LNCaP clone FGC (cell line): ENCODE data around the gene MAGOH.

Experiments
- DNase-seq: peaks from one replicate; pipeline ENCODE4 v3.0.0-alpha.2; 2011; ENCODE audit warnings: low read depth
- H3K4me3 ChIP-seq: 2 replicates; pipeline ENCODE4 v1.5.1; 2011; ENCODE audit warnings: mild to moderate bottlenecking, low read depth, low read length, control low read depth
- TF ChIP-seq, protein P1 (sequence below): IDR thresholded peaks from 2 replicates; pipeline ENCODE4 v1.5.1; 2012; ENCODE audit warnings: mild to moderate bottlenecking; ENCODE audit not compliant: control insufficient read depth, insufficient read depth; ENCODE audit errors: extremely low read depth

MAGOH gene

DNA sequence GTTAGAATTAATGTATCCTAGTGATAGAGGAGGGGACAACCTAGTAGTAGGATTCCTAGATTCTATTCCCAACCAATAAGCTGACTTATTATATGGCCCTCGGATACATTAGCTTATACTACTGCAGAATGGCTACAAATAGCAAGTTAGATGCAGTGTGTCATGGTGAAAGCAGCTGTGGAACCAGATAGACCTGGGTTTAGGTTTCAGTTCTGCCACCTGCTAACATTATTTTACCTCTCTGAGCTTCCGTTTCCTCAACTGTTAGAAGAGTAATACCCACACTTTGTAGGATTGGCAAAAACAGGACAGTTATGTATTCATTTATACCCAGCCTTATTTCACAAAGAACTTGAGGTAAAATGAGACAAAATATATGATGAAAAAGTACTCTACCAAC lies 21.6 kb upstream of the MAGOH start:
- H3K4me3 ChIP-seq, result no peak overlapping the region
- TF ChIP-seq, protein P1, sequence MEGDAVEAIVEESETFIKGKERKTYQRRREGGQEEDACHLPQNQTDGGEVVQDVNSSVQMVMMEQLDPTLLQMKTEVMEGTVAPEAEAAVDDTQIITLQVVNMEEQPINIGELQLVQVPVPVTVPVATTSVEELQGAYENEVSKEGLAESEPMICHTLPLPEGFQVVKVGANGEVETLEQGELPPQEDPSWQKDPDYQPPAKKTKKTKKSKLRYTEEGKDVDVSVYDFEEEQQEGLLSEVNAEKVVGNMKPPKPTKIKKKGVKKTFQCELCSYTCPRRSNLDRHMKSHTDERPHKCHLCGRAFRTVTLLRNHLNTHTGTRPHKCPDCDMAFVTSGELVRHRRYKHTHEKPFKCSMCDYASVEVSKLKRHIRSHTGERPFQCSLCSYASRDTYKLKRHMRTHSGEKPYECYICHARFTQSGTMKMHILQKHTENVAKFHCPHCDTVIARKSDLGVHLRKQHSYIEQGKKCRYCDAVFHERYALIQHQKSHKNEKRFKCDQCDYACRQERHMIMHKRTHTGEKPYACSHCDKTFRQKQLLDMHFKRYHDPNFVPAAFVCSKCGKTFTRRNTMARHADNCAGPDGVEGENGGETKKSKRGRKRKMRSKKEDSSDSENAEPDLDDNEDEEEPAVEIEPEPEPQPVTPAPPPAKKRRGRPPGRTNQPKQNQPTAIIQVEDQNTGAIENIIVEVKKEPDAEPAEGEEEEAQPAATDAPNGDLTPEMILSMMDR, result no peak
- DNase-seq, result no peak

DNA sequence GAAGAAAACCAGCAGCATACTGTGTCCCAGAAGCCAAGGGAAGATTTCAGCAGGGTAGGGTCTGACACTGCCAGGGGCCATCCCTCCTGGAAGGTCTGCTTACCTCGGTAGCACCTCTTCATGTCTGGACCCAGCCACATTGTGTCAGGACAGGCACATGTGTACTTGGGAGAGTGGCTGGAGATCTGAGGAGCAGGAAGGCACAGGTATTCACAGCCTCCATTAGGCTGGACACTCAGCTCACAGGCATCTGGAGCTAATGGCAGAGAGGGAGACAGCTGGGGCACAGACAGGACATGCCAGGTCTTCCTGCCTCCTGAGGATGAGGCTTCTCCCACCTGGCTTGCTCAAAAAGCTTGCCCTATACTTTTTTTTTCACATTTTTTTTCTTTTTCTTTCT lies 19.9 kb upstream of the MAGOH start:
- H3K4me3 ChIP-seq, result no peak overlapping the region
- TF ChIP-seq, protein P1, result no peak
- no peak for DNase-seq

DNA sequence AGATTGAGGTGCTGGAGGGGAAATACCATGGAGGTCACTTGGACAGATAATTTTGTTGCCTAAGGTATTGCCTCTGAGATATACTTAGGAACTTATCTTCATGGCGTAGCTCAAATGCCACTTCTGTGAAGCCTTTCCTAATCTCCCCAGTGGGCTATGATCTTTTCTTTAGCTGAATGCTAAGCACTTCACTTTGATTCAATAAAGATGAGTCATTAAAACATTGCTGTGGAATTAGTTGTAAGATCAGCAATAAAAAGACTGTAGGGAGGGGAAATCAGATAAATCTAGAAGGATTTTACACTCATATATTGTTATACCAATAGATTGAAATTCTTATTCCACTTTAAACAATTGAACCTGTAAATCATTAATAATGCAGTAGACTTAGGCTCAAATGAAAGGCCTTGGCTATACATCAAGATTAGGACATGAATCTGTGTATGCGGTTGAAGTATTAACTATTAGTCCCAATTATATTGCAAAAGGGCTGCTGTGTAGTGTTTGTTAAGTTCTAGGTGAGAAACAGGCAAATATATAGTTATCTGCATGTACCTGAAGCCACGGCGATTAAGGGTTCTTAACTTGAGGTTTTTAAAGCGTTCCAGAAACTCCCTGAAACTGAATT lies 19.2 kb upstream of the MAGOH start:
- no peak overlapping the region for H3K4me3 ChIP-seq
- no peak for DNase-seq
- TF ChIP-seq, protein P1, result no peak

DNA sequence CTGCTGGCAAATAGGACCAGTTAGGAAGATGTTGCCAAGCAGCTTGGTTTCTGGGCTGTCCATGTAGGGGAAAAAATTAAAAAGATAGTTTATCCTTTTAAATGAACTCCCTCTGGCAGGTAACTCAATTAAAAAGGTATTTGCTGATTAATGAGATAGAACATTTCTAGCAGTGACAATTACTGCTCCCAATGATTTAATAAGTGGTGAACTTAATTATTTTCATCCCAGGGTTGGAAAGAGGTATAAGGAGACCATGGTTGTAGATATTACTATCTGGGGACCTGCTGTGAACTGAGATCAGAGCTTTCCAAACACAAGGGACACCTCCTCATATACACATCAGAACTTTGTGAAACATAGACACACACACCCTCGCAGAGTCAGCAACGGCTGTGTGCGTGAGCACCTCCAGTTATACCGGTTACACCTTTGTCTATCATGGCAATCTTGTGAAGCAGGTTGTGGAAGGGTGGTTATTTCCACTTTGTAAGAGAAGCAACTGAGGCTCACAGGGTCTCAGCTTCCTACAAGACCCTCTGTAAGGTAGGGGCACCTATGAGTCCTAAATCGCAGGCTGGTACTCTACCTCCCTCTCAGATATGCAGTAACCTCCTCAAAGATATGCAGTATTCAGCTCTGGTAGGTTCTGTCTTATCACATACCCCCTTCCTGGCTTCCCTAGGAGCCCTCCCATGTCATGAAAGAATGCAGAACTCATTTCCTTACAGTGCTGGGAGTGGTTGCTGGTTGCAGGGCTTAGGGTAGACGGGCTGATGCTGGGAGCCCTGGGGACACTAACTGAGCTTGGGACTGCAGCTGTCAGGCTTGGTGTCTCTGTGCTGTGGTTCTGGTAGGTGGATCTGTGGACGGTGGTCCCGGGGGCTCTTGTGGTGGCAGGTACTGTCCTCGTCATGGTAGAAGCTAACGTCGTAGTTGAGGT lies 18.5 kb upstream of the MAGOH start:
- DNase-seq, result no peak
- no peak overlapping the region for H3K4me3 ChIP-seq
- TF ChIP-seq, protein P1, result no peak

DNA sequence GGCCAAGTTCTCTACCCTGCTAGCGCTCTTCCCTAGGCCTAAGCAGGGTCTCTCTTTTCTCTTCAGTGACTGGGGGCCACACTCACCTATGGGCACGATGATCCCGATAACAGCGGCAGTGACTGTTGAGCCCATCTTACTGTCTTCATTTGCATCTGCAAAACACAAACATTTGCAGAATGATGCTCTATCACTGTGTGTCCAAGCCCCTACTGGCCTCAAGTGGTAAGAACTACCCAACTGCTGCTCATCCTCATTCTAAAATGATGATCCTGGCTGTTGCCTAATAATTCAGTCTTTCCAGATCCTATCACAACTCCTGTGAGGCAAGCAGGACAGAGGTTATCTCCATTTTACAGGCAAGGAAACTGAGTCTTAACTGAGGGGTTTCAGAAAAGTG lies 16.7 kb upstream of the MAGOH start:
- TF ChIP-seq, protein P1, result no peak
- H3K4me3 ChIP-seq, result no peak overlapping the region
- no peak for DNase-seq

DNA sequence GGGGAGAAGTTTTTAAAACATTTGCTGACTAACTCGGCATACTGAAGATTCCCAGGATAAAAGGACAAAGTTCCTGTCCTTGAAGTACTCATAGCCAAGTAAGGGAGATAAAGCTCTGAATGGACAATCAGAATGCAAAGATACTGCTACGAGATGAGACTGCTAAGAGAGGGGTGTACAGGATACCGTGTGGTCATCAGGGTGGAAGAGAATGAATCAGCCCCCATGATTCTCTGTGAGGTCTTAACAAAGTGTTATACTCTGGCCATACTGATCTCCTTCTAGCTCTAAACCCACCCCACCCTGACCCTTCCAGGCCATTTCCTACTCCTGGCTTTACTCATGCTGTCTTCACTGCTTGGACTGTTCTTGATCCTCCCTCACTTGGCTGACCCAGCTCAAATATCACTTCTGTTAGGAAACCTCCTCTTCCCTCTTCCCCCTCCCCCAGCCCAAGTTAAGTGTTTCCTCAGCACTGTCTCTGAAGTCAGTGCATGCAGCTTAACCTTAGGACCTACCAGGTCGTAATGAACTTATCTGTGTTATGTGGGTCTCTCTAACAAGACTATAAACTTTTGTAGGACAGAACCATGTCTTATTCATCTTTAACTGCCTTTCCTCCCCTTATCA lies 15.8 kb upstream of the MAGOH start:
- TF ChIP-seq, protein P1, result no peak
- no peak for DNase-seq
- no peak overlapping the region for H3K4me3 ChIP-seq
